GM18858 (cell line): ENCODE results near the gene FOXI1.

Experiments used
- ATAC-seq: cut with Tn5 transposase; IDR thresholded peaks from one replicate; pipeline ENCODE4 v1.9.1; 2021; ENCODE audit not compliant: unreplicated experiment

FOXI1 gene

GRCh38 chr5:170148430-170149205 lies 42.9 kb downstream of the FOXI1 start:
- no peak for ATAC-seq

GRCh38 chr5:170149206-170149515 lies 43.5 kb downstream of the FOXI1 start:
- no peak for ATAC-seq

- ATAC-seq = no peak
These were observed 45.0 kb downstream of the FOXI1 start for GRCh38 chr5:170150713-170151096.

- peak; percentile 77 for ATAC-seq
These were observed 45.6 kb downstream of the FOXI1 start for GRCh38 chr5:170151097-170151831.

GRCh38 chr5:170152767-170153166 lies 47.1 kb downstream of the FOXI1 start:
- no peak for ATAC-seq

GRCh38 chr5:170154297-170154696 lies 48.6 kb downstream of the FOXI1 start:
- no peak for ATAC-seq

GRCh38 chr5:170154744-170155143 lies 49.0 kb downstream of the FOXI1 start:
- ATAC-seq = no peak

GRCh38 chr5:170155771-170156170 lies 50.1 kb downstream of the FOXI1 start:
- ATAC-seq = no peak

GRCh38 chr5:170159101-170159698 lies 53.5 kb downstream of the FOXI1 start:
- no peak for ATAC-seq
